ENCODE results near the gene EPO.
"Not testable (repeated sequence)": the region's sequence is repeated elsewhere in the genome, so short reads cannot be mapped to it uniquely, and the experiment has no call there.

Gene EPO

GRCh38 chr7:100752994-100753393 lies 32.7 kb downstream of the EPO start:
- Histone ChIP-seq H4K20me1 (ENCODE audit: insufficient read depth) (no peaks in the 10 kb centered on the region), H3K4me1 (ENCODE audit: low read depth, poor library complexity, severe bottlenecking) (no peaks in the 10 kb centered on the region), H3K36me3 (ENCODE audit: insufficient read depth) (no peaks in the 10 kb centered on the region)

GRCh38 chr7:100753750-100754149 lies 33.5 kb downstream of the EPO start:
- Histone ChIP-seq H2AFZ (ENCODE audit: low read depth) (no peak overlapping the region), H4K20me1 (ENCODE audit: insufficient read depth) (no peaks in the 10 kb centered on the region), H3K4me1 (ENCODE audit: low read depth, poor library complexity, severe bottlenecking) (no peaks in the 10 kb centered on the region), H3K36me3 (ENCODE audit: insufficient read depth) (no peaks in the 10 kb centered on the region), H3K27me3 (ENCODE audit: insufficient read depth, low read depth) (peaks cover 92% of the 10 kb centered on the region), H3K4me3 (IDR thresholded peaks at IDR 0.05; ENCODE audit: insufficient read depth, low read depth, low read length) (no peak overlapping the region), H3K4me2 (no peak overlapping the region), H3K9ac (no peak overlapping the region), H3K79me2 (ENCODE audit: insufficient read depth, low read depth) (no peaks in the 10 kb centered on the region), H3K27ac (no peak overlapping the region)
- TF ChIP-seq CTCF (conservative IDR thresholded peaks at IDR 0.05; ENCODE audit: low read depth, low read length) = no peak

More at GRCh38 chr7:100752994-100753393, 32.7 kb downstream of the EPO start:
- H3K27me3 ChIP-seq (ENCODE audit: insufficient read depth, low read depth) = peaks cover 90% of the 10 kb centered on the region
- no peak overlapping the region for H3K4me3 ChIP-seq (IDR thresholded peaks at IDR 0.05; ENCODE audit: insufficient read depth, low read depth, low read length)
- H2AFZ ChIP-seq (ENCODE audit: low read depth) = no peak overlapping the region
- TF ChIP-seq CTCF (conservative IDR thresholded peaks at IDR 0.05; ENCODE audit: low read depth, low read length) = no peak
- H3K27ac ChIP-seq = no peak overlapping the region
- H3K79me2 ChIP-seq (ENCODE audit: insufficient read depth, low read depth) = no peaks in the 10 kb centered on the region
- no peak overlapping the region for H3K4me2 ChIP-seq
- H3K9ac ChIP-seq = no peak overlapping the region

- Histone ChIP-seq H3K27me3 (ENCODE audit: insufficient read depth, low read depth) (peaks cover 92% of the 10 kb centered on the region), H3K9ac (no peak overlapping the region), H3K4me3 (IDR thresholded peaks at IDR 0.05; ENCODE audit: insufficient read depth, low read depth, low read length) (no peak overlapping the region), H3K4me1 (ENCODE audit: low read depth, poor library complexity, severe bottlenecking) (peaks cover 8% of the 10 kb centered on the region), H2AFZ (ENCODE audit: low read depth) (no peak overlapping the region), H3K36me3 (ENCODE audit: insufficient read depth) (no peaks in the 10 kb centered on the region), H3K79me2 (ENCODE audit: insufficient read depth, low read depth) (no peaks in the 10 kb centered on the region), H4K20me1 (ENCODE audit: insufficient read depth) (no peaks in the 10 kb centered on the region), H3K4me2 (no peak overlapping the region), H3K27ac (no peak overlapping the region)
- TF ChIP-seq CTCF (conservative IDR thresholded peaks at IDR 0.05; ENCODE audit: low read depth, low read length) = no peak
Observed at GRCh38 chr7:100759357-100760171, 39.3 kb downstream of the EPO start.

- peaks cover 93% of the 10 kb centered on the region for H3K27me3 ChIP-seq (ENCODE audit: insufficient read depth, low read depth)
- not testable (repeated sequence) for H3K27ac ChIP-seq; H3K36me3 ChIP-seq (ENCODE audit: insufficient read depth); H3K79me2 ChIP-seq (ENCODE audit: insufficient read depth, low read depth); H3K4me3 ChIP-seq (IDR thresholded peaks at IDR 0.05; ENCODE audit: insufficient read depth, low read depth, low read length); H3K4me1 ChIP-seq (ENCODE audit: low read depth, poor library complexity, severe bottlenecking); H3K4me2 ChIP-seq; H2AFZ ChIP-seq (ENCODE audit: low read depth); H4K20me1 ChIP-seq (ENCODE audit: insufficient read depth); H3K9ac ChIP-seq
Observed at GRCh38 chr7:100762841-100763240, 42.6 kb downstream of the EPO start.

GRCh38 chr7:100763556-100764140 lies 43.4 kb downstream of the EPO start:
- no peak overlapping the region for H3K4me2 ChIP-seq
- no peak overlapping the region for H3K4me3 ChIP-seq (IDR thresholded peaks at IDR 0.05; ENCODE audit: insufficient read depth, low read depth, low read length)
- H4K20me1 ChIP-seq (ENCODE audit: insufficient read depth) = no peaks in the 10 kb centered on the region
- no peak overlapping the region for H3K9ac ChIP-seq
- TF ChIP-seq CTCF (conservative IDR thresholded peaks at IDR 0.05; ENCODE audit: low read depth, low read length) = no peak
- H3K4me1 ChIP-seq (ENCODE audit: low read depth, poor library complexity, severe bottlenecking) = peaks cover 8% of the 10 kb centered on the region
- H3K79me2 ChIP-seq (ENCODE audit: insufficient read depth, low read depth) = no peaks in the 10 kb centered on the region
- no peak overlapping the region for H2AFZ ChIP-seq (ENCODE audit: low read depth)
- peaks cover 94% of the 10 kb centered on the region for H3K27me3 ChIP-seq (ENCODE audit: insufficient read depth, low read depth)
- H3K27ac ChIP-seq = no peak overlapping the region
- H3K36me3 ChIP-seq (ENCODE audit: insufficient read depth) = no peaks in the 10 kb centered on the region
